Sigmoid colon (tissue), 7 donors: Measurements from ENCODE around the gene SCYGR1. TPM values are rescaled to one million over a fixed set of nuclear protein-coding genes. Genes with fewer than 3 reads are reported as not detected.

Experiments used
- DNase-seq: peaks from one replicate; pipeline ENCODE4 v3.0.0-alpha.2; 2019
- H3K27ac ChIP-seq, 4 donors: fragments of 200-600 bp; sonication (generic); one replicate each; pipeline ENCODE4 v1.5.1; 2016 to 2019; ENCODE audit warnings: mild to moderate bottlenecking in 1 of 4
- H3K27me3 ChIP-seq, 3 donors: fragments of 200-600 bp; sonication (generic); one replicate each; pipeline ENCODE4 v1.5.1; 2019; ENCODE audit warnings: mild to moderate bottlenecking in 1 of 3
- H3K36me3 ChIP-seq, 4 donors: fragments of 200-600 bp; sonication (generic); one replicate each; pipeline ENCODE4 v1.5.1; 2016 to 2019
- H3K4me1 ChIP-seq, 4 donors: fragments of 200-600 bp; sonication (generic); one replicate each; pipeline ENCODE4 v1.5.1; 2017 to 2019
- H3K4me3 ChIP-seq, 4 donors: fragments of 200-600 bp; sonication (generic); one replicate each; pipeline ENCODE4 v1.5.1; 2017 to 2019; ENCODE audit warnings: mild to moderate bottlenecking in 2 of 4, moderate library complexity in 1 of 4
- H3K9me3 ChIP-seq, 4 donors: fragments of 200-600 bp in 3 of 4; sonication (generic) in 3 of 4; one replicate each; pipeline versions ENCODE4 v1.5.1 to v1.6.1; 2013 to 2019
- EP300 ChIP-seq, 4 donors: sonication (generic); formaldehyde crosslinking; IDR thresholded peaks; one replicate each; pipeline ENCODE4 v1.6.1; 2017; ENCODE audit warnings: antibody characterized with exemption in 4 of 4
- POLR2A ChIP-seq, 2 donors: fragments of 450-650 bp; IDR thresholded peaks; one replicate each; pipeline ENCODE4 v1.6.1; 2016; ENCODE audit warnings: antibody characterized with exemption in 2 of 2, mild to moderate bottlenecking in 2 of 2, moderate library complexity in 2 of 2
- POLR2AphosphoS5 ChIP-seq, 4 donors: sonication (generic); formaldehyde crosslinking; IDR thresholded peaks; one replicate each; pipeline ENCODE4 v1.6.1; 2017; ENCODE audit warnings: antibody characterized with exemption in 4 of 4
- WGBS, 2 donors: extraction: QIAGEN DNeasy Blood & Tissue Kit; methylation state at CpG; one replicate each; pipeline ENCODE4 v1.1.7; 2013; 5-methylcytosine and 5-hydroxymethylcytosine counted together
- intact Hi-C: fragments of 100-400 bp; cut with DNase I; formaldehyde crosslinking; loops from one replicate; pipeline ENCODE4 v1.15.1; 2023
- polyA plus RNA-seq, 3 donors: library from polyadenylated mRNA; stranded (reverse); fragments of 200-250 nt; gene quantifications; one replicate each; pipeline ENCODE4 v1.2.3, GENCODE V29; 2013
- total RNA-seq, 4 donors: library from RNA; depleted of rRNA; stranded (reverse); fragments of >200 nt; gene quantifications; one replicate each; pipeline ENCODE4 v1.1.0, GENCODE V29; 2016
- TF ChIP-seq, protein P1 (sequence below), 4 experiments: fragments of 450-650 bp in 3 of 4; fragments of 200-600 bp in 1 of 4; IDR thresholded peaks; one replicate each; pipeline ENCODE4 v1.5.1; 2016 to 2019; ENCODE audit warnings: antibody characterized with exemption in 4 of 4, mild to moderate bottlenecking in 3 of 4, moderate library complexity in 2 of 4
- donor health status: healthy with polysubstance abuse.
- donor health status: Bipolar disorder and iron deficiency.
- donor health status: healthy.

Gene SCYGR1
- total and polyA plus RNA-seq, 7 donors, result not detected

GRCh38 chr2:227351639-227352038 is 36.1 kb downstream of the SCYGR1 start:
- H3K9me3 ChIP-seq, result no peaks in the 10 kb centered on the region
- peaks cover 6 to 58% (median 8%) of the 10 kb centered on the region in 4 donors for H3K36me3 ChIP-seq
- H3K27me3 ChIP-seq, result no peaks in the 10 kb centered on the region
- H3K4me3 ChIP-seq, result no peak overlapping the region
- no peak for TF ChIP-seq POLR2A (IDR thresholded peaks at IDR 0.05)
- TF ChIP-seq, protein P1, sequence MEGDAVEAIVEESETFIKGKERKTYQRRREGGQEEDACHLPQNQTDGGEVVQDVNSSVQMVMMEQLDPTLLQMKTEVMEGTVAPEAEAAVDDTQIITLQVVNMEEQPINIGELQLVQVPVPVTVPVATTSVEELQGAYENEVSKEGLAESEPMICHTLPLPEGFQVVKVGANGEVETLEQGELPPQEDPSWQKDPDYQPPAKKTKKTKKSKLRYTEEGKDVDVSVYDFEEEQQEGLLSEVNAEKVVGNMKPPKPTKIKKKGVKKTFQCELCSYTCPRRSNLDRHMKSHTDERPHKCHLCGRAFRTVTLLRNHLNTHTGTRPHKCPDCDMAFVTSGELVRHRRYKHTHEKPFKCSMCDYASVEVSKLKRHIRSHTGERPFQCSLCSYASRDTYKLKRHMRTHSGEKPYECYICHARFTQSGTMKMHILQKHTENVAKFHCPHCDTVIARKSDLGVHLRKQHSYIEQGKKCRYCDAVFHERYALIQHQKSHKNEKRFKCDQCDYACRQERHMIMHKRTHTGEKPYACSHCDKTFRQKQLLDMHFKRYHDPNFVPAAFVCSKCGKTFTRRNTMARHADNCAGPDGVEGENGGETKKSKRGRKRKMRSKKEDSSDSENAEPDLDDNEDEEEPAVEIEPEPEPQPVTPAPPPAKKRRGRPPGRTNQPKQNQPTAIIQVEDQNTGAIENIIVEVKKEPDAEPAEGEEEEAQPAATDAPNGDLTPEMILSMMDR (IDR thresholded peaks at IDR 0.05), result no peak
- no peak for TF ChIP-seq EP300 (IDR thresholded peaks at IDR 0.05)
- no peak for TF ChIP-seq POLR2AphosphoS5 (IDR thresholded peaks at IDR 0.05)
- 61 to 74% methylated on average over 4 of the region's 4 CpGs for WGBS, 2 donors
- DNase-seq, result no peak
- no peak overlapping the region for H3K27ac ChIP-seq
- no peaks in the 10 kb centered on the region for H3K4me1 ChIP-seq
- intact Hi-C loops, result no loop called here

DNA sequence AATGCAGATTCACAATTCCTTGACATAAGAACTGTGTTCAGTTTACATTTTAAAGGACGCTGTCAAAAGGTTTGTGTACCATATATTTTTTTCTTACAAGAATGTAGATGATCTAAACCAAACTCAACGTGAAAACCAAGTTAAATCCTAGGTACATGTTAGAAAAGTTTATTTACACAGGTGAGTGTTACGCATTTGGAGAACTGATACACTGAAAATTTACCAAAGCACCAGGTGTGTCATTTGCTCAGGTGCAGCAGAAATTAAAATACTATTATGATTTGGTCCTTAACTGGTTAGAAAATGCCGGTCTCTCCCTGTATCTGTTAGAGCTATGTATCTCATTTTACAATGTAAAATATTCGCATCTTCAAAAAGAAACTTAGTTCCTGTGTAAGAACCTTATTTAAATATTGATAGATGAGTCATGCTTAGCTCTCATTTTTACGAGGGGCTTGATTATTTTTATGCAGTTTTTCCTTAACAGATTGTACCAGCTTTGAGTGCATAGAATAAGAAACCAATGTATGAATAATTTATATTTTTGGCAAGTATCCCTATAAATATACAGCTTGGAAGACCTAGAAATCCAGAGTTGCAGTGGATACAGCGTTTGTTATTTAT is 37.6 kb downstream of the SCYGR1 start:
- H3K4me3 ChIP-seq, result no peak overlapping the region
- no peaks in the 10 kb centered on the region for H3K27me3 ChIP-seq
- no peak overlapping the region for H3K27ac ChIP-seq
- 70 to 81% methylated on average over 7 of the region's 7 CpGs for WGBS, 2 donors
- H3K4me1 ChIP-seq, result no peaks in the 10 kb centered on the region
- peaks cover 0 to 44% (median 0%) of the 10 kb centered on the region in 4 donors for H3K36me3 ChIP-seq
- intact Hi-C loops, result no loop called here
- H3K9me3 ChIP-seq, result no peaks in the 10 kb centered on the region
- no peak for DNase-seq
- TF ChIP-seq POLR2A (IDR thresholded peaks at IDR 0.05) (no peak), POLR2AphosphoS5 (IDR thresholded peaks at IDR 0.05) (no peak), EP300 (IDR thresholded peaks at IDR 0.05) (no peak)
- TF ChIP-seq, protein P1 (IDR thresholded peaks at IDR 0.05), result no peak

DNA sequence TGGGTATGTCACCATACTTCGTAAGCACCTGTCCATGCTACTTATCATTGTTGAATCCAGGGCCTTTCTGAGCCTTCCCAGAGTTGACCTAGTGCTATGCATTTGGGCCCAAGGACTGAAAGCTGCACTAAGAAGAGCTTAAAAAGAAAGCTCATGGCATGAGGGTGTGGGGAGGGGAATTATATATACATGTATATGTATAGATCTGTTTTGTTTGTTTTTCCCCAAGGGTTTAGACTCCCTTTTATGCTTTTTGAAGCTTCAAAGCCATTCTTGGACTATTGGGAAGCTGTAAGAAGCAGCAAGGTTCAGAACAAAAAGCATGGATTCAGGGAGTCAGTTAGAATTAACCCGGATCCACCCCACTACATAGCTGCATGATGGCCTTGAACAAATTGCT is 39.4 kb downstream of the SCYGR1 start:
- 98 to 99% methylated on average over 2 of the region's 2 CpGs for WGBS, 2 donors
- Histone ChIP-seq H3K36me3 (peaks cover 0 to 46% (median 0%) of the 10 kb centered on the region in 4 donors), H3K4me1 (no peaks in the 10 kb centered on the region), H3K9me3 (no peaks in the 10 kb centered on the region), H3K4me3 (no peak overlapping the region), H3K27ac (no peak overlapping the region), H3K27me3 (no peaks in the 10 kb centered on the region)
- intact Hi-C loops, result no loop called here
- DNase-seq, result no peak
- TF ChIP-seq POLR2A (IDR thresholded peaks at IDR 0.05), result no peak
- TF ChIP-seq, protein P1 (IDR thresholded peaks at IDR 0.05), result no peak
- no peak for TF ChIP-seq EP300 (IDR thresholded peaks at IDR 0.05)
- no peak for TF ChIP-seq POLR2AphosphoS5 (IDR thresholded peaks at IDR 0.05)

DNA sequence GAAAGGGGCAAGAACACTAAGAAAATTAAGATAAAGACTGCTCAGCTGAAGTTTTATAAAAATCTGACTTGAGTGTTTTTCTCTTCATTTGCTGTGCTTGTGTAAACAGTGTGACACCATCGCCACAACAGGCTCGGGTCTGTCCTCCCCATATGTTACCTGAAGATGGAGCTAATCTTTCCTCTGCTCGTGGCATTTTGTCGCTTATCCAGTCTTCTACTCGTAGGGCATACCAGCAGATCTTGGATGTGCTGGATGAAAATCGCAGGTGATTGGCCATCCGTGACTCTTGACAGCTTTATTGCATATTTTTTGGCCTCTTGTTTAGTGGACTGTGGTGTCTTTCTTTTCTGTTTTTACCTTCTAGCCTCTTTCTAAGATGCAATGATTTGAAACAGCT is 40.6 kb downstream of the SCYGR1 start:
- TF ChIP-seq, protein P1 (IDR thresholded peaks at IDR 0.05), result no peak
- TF ChIP-seq EP300 (IDR thresholded peaks at IDR 0.05) (no peak), POLR2AphosphoS5 (IDR thresholded peaks at IDR 0.05) (no peak), POLR2A (IDR thresholded peaks at IDR 0.05) (no peak)
- Histone ChIP-seq H3K36me3 (peaks cover 0 to 48% (median 1%) of the 10 kb centered on the region in 4 donors), H3K4me1 (no peaks in the 10 kb centered on the region), H3K27ac (no peak overlapping the region), H3K27me3 (no peaks in the 10 kb centered on the region), H3K9me3 (no peaks in the 10 kb centered on the region), H3K4me3 (no peak overlapping the region)
- no peak for DNase-seq
- intact Hi-C loops, result no loop called here
- WGBS, 2 donors, result 76 to 83% methylated on average over 7 of the region's 7 CpGs

GRCh38 chr2:227344231-227344630 is 43.5 kb downstream of the SCYGR1 start:
- Histone ChIP-seq H3K27me3 (no peaks in the 10 kb centered on the region), H3K27ac (no peak overlapping the region), H3K4me3 (no peak overlapping the region), H3K4me1 (no peaks in the 10 kb centered on the region), H3K36me3 (peaks cover 0 to 68% (median 1%) of the 10 kb centered on the region in 4 donors), H3K9me3 (no peaks in the 10 kb centered on the region)
- intact Hi-C loops, result no loop called here
- 79 to 81% methylated on average over 2 of the region's 2 CpGs for whole genome bisulfite sequencing, 2 donors
- DNase-seq, result no peak
- TF ChIP-seq POLR2A (IDR thresholded peaks at IDR 0.05) (no peak), POLR2AphosphoS5 (IDR thresholded peaks at IDR 0.05) (no peak), EP300 (IDR thresholded peaks at IDR 0.05) (no peak)
- TF ChIP-seq, protein P1 (IDR thresholded peaks at IDR 0.05), result no peak
